AG04449 (cell line): ENCODE measurements around the gene C1orf226.

Source experiments
- CTCF ChIA-PET: fragments of 350-600 bp; formaldehyde crosslinking; extraction: SDS; loops from one replicate; lab custom pipeline; 2021; ENCODE audit warnings: antibody characterized with exemption; lab: Yijun Ruan, JAX
- POLR2A ChIA-PET: fragments of 400-600, 350-600 bp; formaldehyde crosslinking; extraction: SDS; loops from one replicate; lab custom pipeline; 2020; ENCODE audit warnings: antibody characterized with exemption, inconsistent platforms; lab: Yijun Ruan, JAX
- DNase-seq: peaks from one replicate; pipeline ENCODE4 v3.0.0-alpha.2; 2010; ENCODE audit warnings: low read depth, low spot score
- H3K4me3 ChIP-seq: 2 replicates; pipeline ENCODE4 v1.5.1; 2011; ENCODE audit warnings: low read depth, mild to moderate bottlenecking, control low read depth, low read length
- TF ChIP-seq, protein P1 (sequence below): IDR thresholded peaks from one replicate; pipeline ENCODE4 v1.5.1; 2011; ENCODE audit warnings: mild to moderate bottlenecking, moderate library complexity, low read length, control low read depth, inconsistent platforms; ENCODE audit not compliant: insufficient read depth; ENCODE audit errors: missing control alignments

The C1orf226 gene

DNA sequence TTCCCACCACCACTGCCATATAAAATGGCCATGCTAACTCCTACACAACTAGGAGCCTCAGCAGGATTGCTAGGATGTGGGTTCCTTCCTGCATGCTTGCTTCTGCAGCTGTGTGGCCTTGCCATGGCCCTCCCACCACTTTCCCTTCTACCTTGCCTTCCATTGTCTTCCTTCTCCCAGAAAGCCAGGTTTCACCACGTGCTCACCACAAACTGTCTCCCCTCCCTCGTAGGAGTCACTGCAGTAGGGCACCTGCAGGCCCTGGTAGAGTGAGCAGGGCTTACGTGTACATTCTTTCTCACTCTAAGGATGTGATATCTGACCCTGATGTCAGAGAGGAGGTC is 3.7 kb downstream of the C1orf226 start:
- POLR2A ChIA-PET = no interaction called here
- CTCF ChIA-PET = no interaction called here
- no peak overlapping the region for H3K4me3 ChIP-seq
- TF ChIP-seq, protein P1, sequence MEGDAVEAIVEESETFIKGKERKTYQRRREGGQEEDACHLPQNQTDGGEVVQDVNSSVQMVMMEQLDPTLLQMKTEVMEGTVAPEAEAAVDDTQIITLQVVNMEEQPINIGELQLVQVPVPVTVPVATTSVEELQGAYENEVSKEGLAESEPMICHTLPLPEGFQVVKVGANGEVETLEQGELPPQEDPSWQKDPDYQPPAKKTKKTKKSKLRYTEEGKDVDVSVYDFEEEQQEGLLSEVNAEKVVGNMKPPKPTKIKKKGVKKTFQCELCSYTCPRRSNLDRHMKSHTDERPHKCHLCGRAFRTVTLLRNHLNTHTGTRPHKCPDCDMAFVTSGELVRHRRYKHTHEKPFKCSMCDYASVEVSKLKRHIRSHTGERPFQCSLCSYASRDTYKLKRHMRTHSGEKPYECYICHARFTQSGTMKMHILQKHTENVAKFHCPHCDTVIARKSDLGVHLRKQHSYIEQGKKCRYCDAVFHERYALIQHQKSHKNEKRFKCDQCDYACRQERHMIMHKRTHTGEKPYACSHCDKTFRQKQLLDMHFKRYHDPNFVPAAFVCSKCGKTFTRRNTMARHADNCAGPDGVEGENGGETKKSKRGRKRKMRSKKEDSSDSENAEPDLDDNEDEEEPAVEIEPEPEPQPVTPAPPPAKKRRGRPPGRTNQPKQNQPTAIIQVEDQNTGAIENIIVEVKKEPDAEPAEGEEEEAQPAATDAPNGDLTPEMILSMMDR = no peak
- DNase-seq = no peak

DNA sequence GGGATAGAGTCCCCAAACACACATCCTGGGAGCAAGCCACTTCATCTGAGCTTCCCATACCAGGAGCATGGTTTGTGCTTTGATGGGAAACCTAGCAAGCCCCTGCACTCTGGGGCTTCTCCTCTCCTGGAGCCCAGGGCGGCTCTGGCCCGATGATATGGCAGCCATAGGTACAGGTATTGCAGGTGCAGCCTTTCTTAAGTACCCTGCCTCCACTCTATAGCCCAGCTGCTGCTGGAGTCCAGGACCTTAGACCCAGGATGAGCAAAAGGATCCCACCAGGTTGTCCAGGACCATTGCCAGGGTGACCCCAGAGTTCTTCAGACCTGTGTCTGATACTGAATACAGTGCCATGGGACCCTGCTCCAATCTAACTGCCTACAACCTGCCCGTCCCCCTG is 4.2 kb downstream of the C1orf226 start:
- POLR2A ChIA-PET = no interaction called here
- CTCF ChIA-PET = no interaction called here
- DNase-seq = no peak
- TF ChIP-seq, protein P1 = no peak
- no peak overlapping the region for H3K4me3 ChIP-seq

DNA sequence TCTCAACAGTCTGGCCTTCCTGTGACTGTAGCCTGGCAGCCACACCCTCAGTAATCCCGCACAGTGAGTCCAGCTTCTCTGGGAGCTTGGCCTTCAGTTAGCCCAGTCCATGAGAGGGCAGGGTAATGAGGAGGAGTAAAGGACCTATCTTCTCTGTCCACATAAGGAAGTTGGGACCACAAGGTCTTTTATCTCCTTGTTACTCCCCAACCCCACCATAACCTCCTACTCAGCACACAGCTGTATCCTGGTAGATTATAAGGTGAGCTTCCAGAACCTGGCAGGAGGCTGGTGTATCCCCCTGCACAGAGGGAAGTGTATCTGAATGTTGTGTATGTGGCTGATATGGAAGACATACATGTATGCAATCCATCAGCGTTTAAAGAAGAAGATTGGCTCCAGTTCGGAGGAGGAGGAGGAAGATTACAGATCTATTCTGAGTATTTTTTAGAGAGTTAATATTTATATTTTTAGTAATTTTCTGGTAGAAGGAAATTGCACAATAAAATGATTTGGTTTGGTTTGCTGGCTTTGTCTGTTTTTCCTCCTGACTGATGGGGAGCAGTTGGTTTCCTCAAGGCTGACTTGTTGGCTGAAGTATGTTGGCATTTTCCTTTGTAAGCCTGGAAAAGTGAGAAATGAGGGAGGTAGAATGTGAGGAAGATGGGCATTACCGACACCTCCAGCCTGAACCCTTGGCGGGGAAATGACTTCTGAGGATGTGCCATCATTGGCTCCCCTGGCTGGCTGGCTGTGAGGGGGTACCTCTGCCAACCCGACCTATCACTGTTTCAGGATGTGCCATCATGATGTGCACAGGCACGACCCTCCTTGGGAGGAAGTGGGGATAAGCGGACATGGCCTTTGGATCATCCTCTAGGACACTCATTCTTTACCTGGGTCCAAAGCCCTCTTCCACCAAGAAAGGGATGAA is 5.0 kb downstream of the C1orf226 start:
- ChIA-PET POLR2A (no interaction called here), CTCF (interaction anchor here (0.9 kb wide), 1 partner anchor 12 kb away, joined by 3 read pairs; no protein-coding TSS in a partner anchor)
- TF ChIP-seq, protein P1 = no peak
- no peak for DNase-seq
- H3K4me3 ChIP-seq = no peak overlapping the region

DNA sequence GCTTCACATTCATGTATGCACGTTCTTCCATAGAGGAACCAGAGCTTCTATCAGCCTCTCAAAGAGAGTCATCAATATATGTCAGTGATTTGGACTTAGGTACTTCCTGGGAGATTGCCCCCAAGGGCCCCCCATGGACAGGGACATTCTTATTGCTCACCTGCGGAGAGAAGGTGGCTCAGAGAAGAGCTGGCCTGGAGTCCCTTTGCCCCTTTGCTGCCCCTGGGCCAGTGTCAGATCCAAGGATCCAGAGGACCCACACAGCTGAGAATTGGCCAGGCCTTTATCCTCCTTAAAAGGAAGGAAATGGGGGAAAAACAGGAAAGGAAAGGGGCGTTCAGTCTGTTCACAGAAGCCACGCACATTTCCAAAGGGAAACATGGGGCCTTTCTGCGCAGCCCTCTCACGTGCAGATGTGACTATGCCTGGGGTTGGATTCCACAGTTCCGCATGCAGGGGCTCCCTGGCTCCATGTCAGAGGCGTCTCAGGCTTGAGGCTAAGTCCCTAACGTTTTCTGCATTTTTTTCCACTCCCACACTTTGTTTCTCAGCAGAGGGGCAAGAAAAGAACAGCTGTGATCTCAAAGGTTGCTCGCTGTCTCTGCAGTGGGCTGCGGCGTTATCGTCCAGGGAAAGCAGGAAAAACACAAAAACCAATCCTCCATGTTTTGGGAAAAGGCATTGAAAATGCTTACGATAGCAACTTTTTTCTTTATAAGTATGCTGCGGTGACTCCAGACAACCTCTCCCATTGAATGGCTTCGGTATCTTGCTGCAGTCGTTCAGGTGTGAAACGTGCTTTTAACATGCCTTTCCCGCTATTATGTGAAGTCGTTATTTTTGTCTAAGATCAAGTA is 5.9 kb downstream of the C1orf226 start:
- CTCF ChIA-PET = interaction anchor here (0.9 kb wide), 1 partner anchor 11 kb away, joined by 3 read pairs; no protein-coding TSS in a partner anchor
- TF ChIP-seq, protein P1 = no peak
- no peak overlapping the region for H3K4me3 ChIP-seq
- no peak for DNase-seq
- POLR2A ChIA-PET = no interaction called here

DNA sequence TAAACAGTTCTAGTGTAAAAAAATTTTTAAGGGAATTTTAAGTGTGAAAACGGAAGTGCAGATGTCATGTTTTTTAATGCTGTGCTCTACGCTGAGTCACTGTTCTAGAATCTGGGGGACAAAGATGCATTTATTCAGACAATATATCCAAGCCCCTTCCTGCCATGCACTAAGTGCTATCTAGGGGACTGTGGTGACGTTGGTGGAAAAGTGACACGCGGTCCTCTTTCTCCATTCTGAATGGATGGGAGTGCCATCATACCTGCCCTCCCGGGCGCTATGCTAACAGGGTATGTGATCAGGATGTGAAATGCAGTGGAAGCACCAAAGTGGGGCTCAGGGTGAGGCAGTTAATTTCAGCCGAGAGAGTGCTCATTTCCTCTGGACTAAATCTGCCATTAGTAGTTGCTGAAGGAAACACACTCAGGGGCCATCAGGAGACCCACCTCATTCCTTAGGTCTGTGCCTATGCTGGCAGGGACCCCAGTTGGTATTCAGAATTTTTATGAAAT is 6.6 kb downstream of the C1orf226 start:
- POLR2A ChIA-PET = no interaction called here
- no peak for DNase-seq
- CTCF ChIA-PET = interaction anchor here (5.9 kb wide), 1 partner anchor 332 kb away, joined by 38 read pairs; no protein-coding TSS in a partner anchor
- no peak overlapping the region for H3K4me3 ChIP-seq
- TF ChIP-seq, protein P1 = no peak
